Endothelial cell of umbilical vein (primary cell): ENCODE data around the gene RASA1. TPM values are rescaled to one million over a fixed set of nuclear protein-coding genes. Genes with fewer than 3 reads are reported as not detected.
A peak's percentile ranks its signal among the peaks of the same experiment; 100 is the strongest.

Experiments used
- BruUV-seq: library from RNA; stranded (reverse); fragments of 400-500 nt; replicated peaks from 2 replicates; lab custom pipeline; 2021; lab: Mats Ljungman, UMichigan
- CTCF ChIA-PET: fragments of 300-600, 350-600 bp; sonication (Branson Sonifier 250); formaldehyde crosslinking; loops from one replicate; lab custom pipeline; 2021; ENCODE audit warnings: antibody characterized with exemption, inconsistent platforms; lab: Charles Lee
- POLR2A ChIA-PET: fragments of 300-600, 350-600 bp; sonication (Branson Sonifier 250); formaldehyde crosslinking; loops from one replicate; lab custom pipeline; 2021; ENCODE audit warnings: antibody characterized with exemption, inconsistent platforms; lab: Charles Lee
- DNase-seq: peaks from one replicate; pipeline ENCODE4 v3.0.0-alpha.2; 2011; ENCODE audit warnings: low read depth, low spot score
- FAIRE-seq: peaks from 2 replicates; lab custom pipeline; 2011; peaks lifted over from hg19 to GRCh38; lab: Jason Lieb, UNC
- H2AFZ ChIP-seq: 2 replicates; pipeline ENCODE4 v1.6.0; 2012; ENCODE audit warnings: low read depth, low read length, control low read depth, inconsistent platforms
- H3K27ac ChIP-seq: 2 replicates; pipeline ENCODE4 v1.5.1; 2011; ENCODE audit warnings: low read depth, mild to moderate bottlenecking, control low read depth, low read length, moderate library complexity; ENCODE audit not compliant: insufficient read depth
- H3K27me3 ChIP-seq, 2 experiments: 2 replicates each; pipeline versions ENCODE4 v1.6.0 to v1.6.1; 2011; ENCODE audit warnings: low read length in 2 of 2, mixed read lengths in 1 of 2; ENCODE audit not compliant: control insufficient read depth in 2 of 2, insufficient read depth in 2 of 2
- H3K36me3 ChIP-seq, 2 experiments: 2 replicates in 1 of 2; 3 replicates in 1 of 2; pipeline ENCODE4 v1.5.1; 2011; ENCODE audit warnings: low read length in 2 of 2, mild to moderate bottlenecking in 1 of 2, moderate library complexity in 1 of 2; ENCODE audit not compliant: control insufficient read depth in 2 of 2, insufficient read depth in 2 of 2; ENCODE audit errors: extremely low read depth in 1 of 2
- H3K4me1 ChIP-seq: 3 replicates; pipeline ENCODE4 v1.5.1; 2011; ENCODE audit warnings: mild to moderate bottlenecking, low read length; ENCODE audit not compliant: control insufficient read depth, insufficient read depth; ENCODE audit errors: extremely low read depth
- H3K4me2 ChIP-seq: 2 replicates; pipeline ENCODE4 v1.6.1; 2011; ENCODE audit warnings: low read length, control low read depth, mixed read lengths; ENCODE audit not compliant: insufficient read depth
- H3K4me3 ChIP-seq, 3 experiments: fragments of 200-600 bp in 1 of 3; sonication (generic), shearing (Covaris generic) in 1 of 3; replicated peaks in 1 of 3; 2 replicates each; pipeline ENCODE4 v1.5.1; 2011 to 2016; ENCODE audit warnings: control low read depth in 3 of 3, low read length in 3 of 3, mild to moderate bottlenecking in 2 of 3, inconsistent platforms in 1 of 3, low read depth in 1 of 3, moderate library complexity in 1 of 3; ENCODE audit not compliant: insufficient read depth in 1 of 3
- H3K79me2 ChIP-seq: 2 replicates; pipeline ENCODE4 v1.6.0; 2012; ENCODE audit warnings: low read length, inconsistent platforms; ENCODE audit not compliant: control insufficient read depth, insufficient read depth
- H3K9ac ChIP-seq: replicated peaks from 2 replicates; pipeline ENCODE3; 2011; ENCODE audit warnings: low read length, control low read depth; ENCODE audit not compliant: insufficient read depth; ENCODE audit errors: extremely low read depth
- H3K9me1 ChIP-seq: replicated peaks from 3 replicates; pipeline ENCODE4 v1.6.0; 2011; ENCODE audit warnings: mild to moderate bottlenecking, low read length; ENCODE audit not compliant: control insufficient read depth, insufficient read depth; ENCODE audit errors: extremely low read depth
- H3K9me3 ChIP-seq: replicated peaks from 2 replicates; pipeline ENCODE4 v1.5.1; 2012; ENCODE audit warnings: low read length, inconsistent platforms; ENCODE audit not compliant: control insufficient read depth, insufficient read depth
- H4K20me1 ChIP-seq: replicated peaks from 2 replicates; pipeline ENCODE3; 2011; ENCODE audit warnings: mild to moderate bottlenecking, low read length; ENCODE audit not compliant: control insufficient read depth, insufficient read depth; ENCODE audit errors: extremely low read depth
- EZH2 ChIP-seq: IDR thresholded peaks from 2 replicates; pipeline ENCODE4 v1.6.1; 2012; ENCODE audit warnings: borderline replicate concordance, low read depth, mild to moderate bottlenecking, moderate library complexity, low read length, inconsistent platforms; ENCODE audit not compliant: severe bottlenecking
- FOS ChIP-seq: IDR thresholded peaks from 2 replicates; pipeline ENCODE4 v1.6.1; 2011; ENCODE audit warnings: mild to moderate bottlenecking, low read length, moderate library complexity, borderline replicate concordance; ENCODE audit not compliant: insufficient read depth
- GATA2 ChIP-seq: IDR thresholded peaks from 2 replicates; pipeline ENCODE4 v1.7.0; 2011; ENCODE audit warnings: low read depth, mild to moderate bottlenecking, moderate library complexity, mixed read lengths, low read length; ENCODE audit not compliant: insufficient read length, insufficient read depth
- JUN ChIP-seq: IDR thresholded peaks from 2 replicates; pipeline ENCODE4 v1.6.1; 2011; ENCODE audit warnings: borderline replicate concordance, low read depth; ENCODE audit not compliant: insufficient read length, insufficient read depth
- MYC ChIP-seq: IDR thresholded peaks from one replicate; pipeline ENCODE4 v1.6.1; 2011; ENCODE audit warnings: mild to moderate bottlenecking, low read depth, low read length
- POLR2A ChIP-seq: IDR thresholded peaks from 2 replicates; pipeline ENCODE4 v1.6.1; 2012; ENCODE audit warnings: low read depth, mild to moderate bottlenecking, control low read depth, low read length
- POLR2AphosphoS5 ChIP-seq: IDR thresholded peaks from 2 replicates; pipeline ENCODE4 v1.6.1; 2012; ENCODE audit warnings: low read depth, mild to moderate bottlenecking, control low read depth, low read length, moderate library complexity; ENCODE audit not compliant: insufficient read depth
- dilution Hi-C: fragments of 300-500 bp; cut with MboI; formaldehyde crosslinking; loops from one replicate; pipeline ENCODE4 v1.15.0; 2019; ENCODE audit warnings: low sequenced_read_pairs; ENCODE audit not compliant: extremely low pct_ligation_motif_present
- intact Hi-C: fragments of 100-400 bp; cut with micrococcal nuclease; formaldehyde crosslinking; loops from one replicate; pipeline ENCODE4 v1.10.0; 2022
- polyA plus RNA-seq, 4 experiments: library from polyadenylated mRNA; depleted of rRNA in 3 of 4; stranded (reverse) in 3 of 4; unstranded in 1 of 4; fragments of >200 nt; gene quantifications; 2 replicates each; pipeline versions ENCODE4 v1.2.1 to v1.2.3, GENCODE V29; 2011 to 2012; ENCODE audit warnings: missing spikeins in 1 of 4
- total RNA-seq: library from RNA; stranded (reverse); gene quantifications from 2 replicates; pipeline ENCODE4 v1.2.3, GENCODE V29; 2021
- TF ChIP-seq, protein P1 (sequence below): IDR thresholded peaks from 2 replicates; pipeline ENCODE4 v1.6.1; 2011; ENCODE audit not compliant: insufficient read depth, insufficient read length
- TF ChIP-seq, protein P2 (sequence below), 2 donors: IDR thresholded peaks; 1 replicate in 1 of 2; 2 replicates in 1 of 2; pipeline ENCODE4 v1.5.1; 2011; ENCODE audit warnings: low read length in 2 of 2, mild to moderate bottlenecking in 2 of 2, moderate library complexity in 2 of 2, control low read depth in 1 of 2, inconsistent platforms in 1 of 2, low read depth in 1 of 2; ENCODE audit not compliant: insufficient read depth in 1 of 2; ENCODE audit errors: extremely low read depth in 1 of 2

The RASA1 gene
- total and polyA plus RNA-seq, 2 donors (not counting 3 experiments of a cell fraction or from before 2014, with no cell fraction given), result 23.1 to 42.0 TPM

DNA sequence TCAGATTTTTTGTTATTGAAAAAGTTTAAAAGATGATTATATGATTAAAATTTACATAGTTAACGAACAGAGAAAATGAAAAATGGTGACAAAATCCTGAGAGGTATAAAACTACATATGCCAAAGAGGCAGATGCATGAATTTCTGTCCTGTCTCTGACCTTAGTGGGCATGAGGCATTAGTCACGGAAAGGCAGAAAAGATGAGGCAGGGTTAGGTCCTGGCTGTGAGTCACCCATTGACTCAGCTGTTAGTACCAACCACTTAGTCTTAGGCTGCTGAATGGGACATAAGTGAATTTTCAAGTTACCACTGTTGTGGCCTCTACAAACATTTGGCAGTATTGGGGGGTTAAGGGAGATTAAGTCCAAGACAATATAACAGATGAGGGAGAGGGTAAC is 33.1 kb downstream of the RASA1 start:
- ChIA-PET POLR2A (no interaction called here), CTCF (interaction anchor here (0.8 to 1.7 kb wide), 3 partner anchors 16 to 231 kb away, joined by 3 to 15 read pairs (median 3); no protein-coding TSS in a partner anchor)
- Histone ChIP-seq H2AFZ (no peak overlapping the region), H3K27ac (peak overlapping the region; percentile 2), H3K4me2 (peak overlapping the region; percentile 28), H3K27me3 (no peaks in the 10 kb centered on the region), H3K9me1 (no peaks in the 10 kb centered on the region), H3K4me1 (peaks cover 22% of the 10 kb centered on the region), H3K9me3 (no peaks in the 10 kb centered on the region), H3K79me2 (peaks cover 76% of the 10 kb centered on the region), H4K20me1 (peaks cover 15% of the 10 kb centered on the region), H3K4me3 (no peak overlapping the region), H3K36me3 (peaks cover 4 to 6% of the 10 kb centered on the region in 2 experiments), H3K9ac (no peak overlapping the region)
- DNase-seq, result peak; percentile 83
- TF ChIP-seq MYC, result no peak
- peak; percentile 85 for TF ChIP-seq JUN
- TF ChIP-seq, protein P1, sequence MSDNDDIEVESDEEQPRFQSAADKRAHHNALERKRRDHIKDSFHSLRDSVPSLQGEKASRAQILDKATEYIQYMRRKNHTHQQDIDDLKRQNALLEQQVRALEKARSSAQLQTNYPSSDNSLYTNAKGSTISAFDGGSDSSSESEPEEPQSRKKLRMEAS, result no peak
- TF ChIP-seq EZH2, result no peak
- TF ChIP-seq POLR2AphosphoS5, result peak; percentile 74
- peak; percentile 99 for TF ChIP-seq FOS
- TF ChIP-seq, protein P2, sequence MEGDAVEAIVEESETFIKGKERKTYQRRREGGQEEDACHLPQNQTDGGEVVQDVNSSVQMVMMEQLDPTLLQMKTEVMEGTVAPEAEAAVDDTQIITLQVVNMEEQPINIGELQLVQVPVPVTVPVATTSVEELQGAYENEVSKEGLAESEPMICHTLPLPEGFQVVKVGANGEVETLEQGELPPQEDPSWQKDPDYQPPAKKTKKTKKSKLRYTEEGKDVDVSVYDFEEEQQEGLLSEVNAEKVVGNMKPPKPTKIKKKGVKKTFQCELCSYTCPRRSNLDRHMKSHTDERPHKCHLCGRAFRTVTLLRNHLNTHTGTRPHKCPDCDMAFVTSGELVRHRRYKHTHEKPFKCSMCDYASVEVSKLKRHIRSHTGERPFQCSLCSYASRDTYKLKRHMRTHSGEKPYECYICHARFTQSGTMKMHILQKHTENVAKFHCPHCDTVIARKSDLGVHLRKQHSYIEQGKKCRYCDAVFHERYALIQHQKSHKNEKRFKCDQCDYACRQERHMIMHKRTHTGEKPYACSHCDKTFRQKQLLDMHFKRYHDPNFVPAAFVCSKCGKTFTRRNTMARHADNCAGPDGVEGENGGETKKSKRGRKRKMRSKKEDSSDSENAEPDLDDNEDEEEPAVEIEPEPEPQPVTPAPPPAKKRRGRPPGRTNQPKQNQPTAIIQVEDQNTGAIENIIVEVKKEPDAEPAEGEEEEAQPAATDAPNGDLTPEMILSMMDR (IDR thresholded peaks at IDR 0.05; ENCODE audit: extremely low read depth in 1 of 2, insufficient read depth in 1 of 2, low read depth in 1 of 2, low read length in 2 of 2), result no peak
- TF ChIP-seq POLR2A, result no peak
- no peak for TF ChIP-seq GATA2
- dilution Hi-C loops, result no loop called here
- peak; percentile 96 for FAIRE-seq
- intact Hi-C loops, result no loop called here
- no TSS peak for BruUV-seq
